Keratinocyte (primary cell): ENCODE measurements around the gene SACM1L. TPM values are rescaled to one million over a fixed set of nuclear protein-coding genes. Genes with fewer than 3 reads are reported as not detected.

Experiments used
- DNase-seq: peaks from one replicate; pipeline ENCODE4 v3.0.0-alpha.2; 2011; ENCODE audit warnings: low read depth, missing footprints, low spot score
- FAIRE-seq: peaks from 2 replicates; lab custom pipeline; 2011; peaks lifted over from hg19 to GRCh38; lab: Jason Lieb, UNC
- H2AFZ ChIP-seq: 2 replicates; pipeline ENCODE4 v1.6.0; 2012; ENCODE audit warnings: low read length, control low read depth, inconsistent platforms; ENCODE audit not compliant: control insufficient read depth
- H3K27ac ChIP-seq: 2 replicates; pipeline ENCODE4 v1.5.1; 2011; ENCODE audit warnings: low read length; ENCODE audit not compliant: control insufficient read depth, insufficient read depth
- H3K27me3 ChIP-seq: 3 replicates; pipeline ENCODE4 v1.6.0; 2011; ENCODE audit warnings: low read length; ENCODE audit not compliant: control insufficient read depth, insufficient read depth; ENCODE audit errors: extremely low read depth
- H3K36me3 ChIP-seq, 2 experiments: 2 replicates in 1 of 2; 3 replicates in 1 of 2; pipeline ENCODE4 v1.5.1; 2011; ENCODE audit warnings: low read length in 2 of 2, mild to moderate bottlenecking in 1 of 2; ENCODE audit not compliant: control insufficient read depth in 2 of 2, insufficient read depth in 2 of 2; ENCODE audit errors: extremely low read depth in 1 of 2
- H3K4me1 ChIP-seq: 3 replicates; pipeline ENCODE4 v1.5.1; 2011; ENCODE audit warnings: low read length; ENCODE audit not compliant: control insufficient read depth, insufficient read depth; ENCODE audit errors: extremely low read depth
- H3K4me2 ChIP-seq: 3 replicates; pipeline ENCODE4 v1.6.0; 2011; ENCODE audit warnings: low read depth, low read length; ENCODE audit not compliant: control insufficient read depth, insufficient read depth; ENCODE audit errors: extremely low read depth
- H3K4me3 ChIP-seq, 3 experiments: fragments of 200-600 bp in 1 of 3; sonication (generic) in 1 of 3; 2 replicates in 2 of 3; 3 replicates in 1 of 3; pipeline ENCODE4 v1.5.1; 2011 to 2016; ENCODE audit warnings: low read length in 3 of 3, mild to moderate bottlenecking in 3 of 3, control low read depth in 2 of 3, inconsistent platforms in 1 of 3, low read depth in 1 of 3, mixed read lengths in 1 of 3, mixed run types in 1 of 3, moderate library complexity in 1 of 3; ENCODE audit not compliant: control insufficient read depth in 2 of 3, insufficient read depth in 2 of 3; ENCODE audit errors: extremely low read depth in 1 of 3
- H3K79me2 ChIP-seq: 2 replicates; pipeline ENCODE4 v1.6.0; 2012; ENCODE audit warnings: low read length; ENCODE audit not compliant: control insufficient read depth, insufficient read depth
- H3K9ac ChIP-seq: 3 replicates; pipeline ENCODE4 v1.6.0; 2011; ENCODE audit warnings: low read length; ENCODE audit not compliant: control insufficient read depth, insufficient read depth; ENCODE audit errors: extremely low read depth
- H3K9me1 ChIP-seq: 3 replicates; pipeline ENCODE4 v1.6.0; 2011; ENCODE audit warnings: low read length; ENCODE audit not compliant: control insufficient read depth, insufficient read depth; ENCODE audit errors: extremely low read depth
- H3K9me3 ChIP-seq: 2 replicates; pipeline ENCODE4 v1.5.1; 2012; ENCODE audit warnings: low read depth, low read length; ENCODE audit not compliant: control insufficient read depth
- H4K20me1 ChIP-seq: 3 replicates; pipeline ENCODE4 v1.6.0; 2011; ENCODE audit warnings: low read length; ENCODE audit not compliant: control insufficient read depth, insufficient read depth; ENCODE audit errors: extremely low read depth
- CTCF ChIP-seq, 3 experiments: IDR thresholded peaks in 1 of 3; conservative IDR thresholded peaks in 1 of 3; optimal IDR thresholded peaks in 1 of 3; 2 replicates in 2 of 3; 3 replicates in 1 of 3; pipeline versions ENCODE3 to v1.5.1; 2011; ENCODE audit warnings: low read length in 3 of 3, mild to moderate bottlenecking in 3 of 3, moderate library complexity in 2 of 3, control low read depth in 1 of 3, inconsistent platforms in 1 of 3; ENCODE audit not compliant: insufficient read depth in 2 of 3; ENCODE audit errors: extremely low read depth in 1 of 3
- EZH2 ChIP-seq: IDR thresholded peaks from one replicate; pipeline ENCODE4 v1.6.1; 2012; ENCODE audit warnings: inconsistent platforms, mild to moderate bottlenecking, low read length, moderate library complexity
- dilution Hi-C: fragments of 300-500 bp; cut with MboI; formaldehyde crosslinking; loops from one replicate; pipeline ENCODE4 v1.7.0; 2020; ENCODE audit warnings: low sequenced_read_pairs; ENCODE audit not compliant: extremely low pct_ligation_motif_present
- polyA plus RNA-seq, 5 experiments: library from polyadenylated mRNA; depleted of rRNA in 3 of 5; stranded (reverse) in 3 of 5; stranded (forward) in 1 of 5; unstranded in 1 of 5; fragments of >200 nt; gene quantifications; 1 replicate in 1 of 5; 2 replicates in 3 of 5; 3 replicates in 1 of 5; pipeline versions ENCODE4 v1.2.1 to v1.2.3, GENCODE V29; 2011 to 2012; ENCODE audit warnings: missing spikeins in 2 of 5, low read depth in 1 of 5, low replicate concordance in 1 of 5

Gene SACM1L
- polyA plus RNA-seq, 1 donor (not counting 4 experiments of a cell fraction or from before 2014, with no cell fraction given) = 44.3 TPM

- DNase-seq = no peak
- peaks cover 40% of the 10 kb centered on the region for H3K27me3 ChIP-seq
Measured at GRCh38 chr3:45777111-45777745, 88.0 kb downstream of the SACM1L start.

DNA sequence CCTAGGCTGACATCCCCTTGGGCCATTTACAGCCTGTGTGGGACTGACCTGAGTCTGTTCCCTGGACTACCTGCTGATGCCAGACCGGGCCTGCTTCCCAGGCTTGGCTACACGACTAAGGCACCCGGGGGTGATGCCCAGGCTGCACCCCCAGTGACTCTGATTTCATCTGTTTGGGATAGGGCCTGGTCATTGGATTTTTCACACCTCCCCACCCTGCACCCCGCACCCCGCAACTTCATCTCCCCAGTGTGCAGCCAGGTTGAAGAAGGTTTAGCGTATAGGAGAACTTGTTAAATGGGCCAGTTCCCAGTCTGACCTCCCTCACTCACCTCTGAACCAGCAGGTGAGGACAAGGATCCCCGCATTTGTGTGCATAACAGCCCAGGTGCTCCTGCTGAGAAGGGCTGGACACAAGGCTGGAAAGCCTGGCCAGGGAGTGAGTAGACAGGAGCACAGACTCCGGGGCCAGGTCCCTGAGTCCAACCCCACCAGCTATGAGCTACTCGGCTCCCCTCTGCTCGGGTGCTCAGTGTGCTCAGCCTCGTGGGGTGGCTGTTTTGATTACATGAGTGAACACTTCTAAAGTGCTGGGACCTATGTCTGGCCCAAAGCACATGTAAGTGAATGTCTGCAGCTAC is 88.7 kb downstream of the SACM1L start:
- Histone ChIP-seq H3K4me2 (no peak overlapping the region), H2AFZ (no peak overlapping the region), H3K9me3 (no peaks in the 10 kb centered on the region), H3K27ac (no peak overlapping the region), H3K36me3 (no peaks in the 10 kb centered on the region), H3K9ac (no peak overlapping the region), H3K4me1 (no peaks in the 10 kb centered on the region), H3K27me3 (peaks cover 41% of the 10 kb centered on the region), H3K4me3 (no peak overlapping the region), H3K9me1 (no peaks in the 10 kb centered on the region), H4K20me1 (no peaks in the 10 kb centered on the region), H3K79me2 (no peaks in the 10 kb centered on the region)
- no peak for FAIRE-seq
- no peak for DNase-seq
- dilution Hi-C loops = no loop called here
- TF ChIP-seq CTCF (optimal IDR thresholded peaks at IDR 0.05 in 1 of 3, IDR thresholded peaks at IDR 0.05 in 1 of 3, conservative IDR thresholded peaks at IDR 0.05 in 1 of 3; ENCODE audit: extremely low read depth in 1 of 3, insufficient read depth in 2 of 3, low read length in 3 of 3) (no peak), EZH2 (no peak)

More at GRCh38 chr3:45777111-45777745, 88.0 kb downstream of the SACM1L start:
- Histone ChIP-seq H3K9ac (no peak overlapping the region), H3K4me2 (no peak overlapping the region), H3K27ac (no peak overlapping the region), H3K4me3 (no peak overlapping the region), H3K9me3 (no peaks in the 10 kb centered on the region), H2AFZ (no peak overlapping the region), H4K20me1 (no peaks in the 10 kb centered on the region), H3K9me1 (no peaks in the 10 kb centered on the region), H3K36me3 (no peaks in the 10 kb centered on the region), H3K4me1 (no peaks in the 10 kb centered on the region), H3K79me2 (no peaks in the 10 kb centered on the region)
- dilution Hi-C loops = no loop called here
- no peak for FAIRE-seq
- TF ChIP-seq EZH2 (no peak), CTCF (optimal IDR thresholded peaks at IDR 0.05 in 1 of 3, IDR thresholded peaks at IDR 0.05 in 1 of 3, conservative IDR thresholded peaks at IDR 0.05 in 1 of 3; ENCODE audit: extremely low read depth in 1 of 3, insufficient read depth in 2 of 3, low read length in 3 of 3) (no peak)
